Activated naive CD4-positive, alpha-beta T cell treated with Interleukin-2 at 50 U/mL for 16 hours (primary cell): ENCODE results near the gene TXNL1.
"Not testable (repeated sequence)": the region's sequence is repeated elsewhere in the genome, so short reads cannot be mapped to it uniquely, and the experiment has no call there.

ENCODE experiments used
- DNase-seq: peaks from one replicate; pipeline ENCODE4 v3.0.0-alpha.2; 2020

Gene TXNL1

GRCh38 chr18:56638232-56639103 is at the start of gene TXNL1:
Gene TXNL1 (minus strand): TSS chr18:56638592. CDS start chr18:56638440, 152 bp downstream.
- DNase-seq: peak; percentile 100

DNA sequence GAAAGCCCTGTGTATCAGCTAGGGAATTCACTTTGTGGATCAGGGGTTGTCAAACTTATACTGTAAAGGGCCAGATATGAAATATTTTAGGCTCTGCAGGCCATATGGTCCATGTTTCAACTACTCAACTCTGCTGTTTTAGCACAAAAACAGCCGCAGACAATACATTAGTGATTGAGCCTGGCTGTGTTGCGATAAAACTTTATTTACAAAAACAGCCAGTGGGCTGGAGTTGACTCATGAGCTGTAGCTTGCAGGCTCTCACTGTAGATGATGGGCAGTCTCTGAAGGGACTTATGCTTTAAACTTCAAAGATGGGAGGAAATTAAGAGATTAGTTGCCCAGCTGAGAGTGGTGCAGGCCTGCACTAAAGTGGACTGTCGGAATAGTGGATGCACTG is 45.9 kb upstream of the TXNL1 start:
- no peak for DNase-seq

DNA sequence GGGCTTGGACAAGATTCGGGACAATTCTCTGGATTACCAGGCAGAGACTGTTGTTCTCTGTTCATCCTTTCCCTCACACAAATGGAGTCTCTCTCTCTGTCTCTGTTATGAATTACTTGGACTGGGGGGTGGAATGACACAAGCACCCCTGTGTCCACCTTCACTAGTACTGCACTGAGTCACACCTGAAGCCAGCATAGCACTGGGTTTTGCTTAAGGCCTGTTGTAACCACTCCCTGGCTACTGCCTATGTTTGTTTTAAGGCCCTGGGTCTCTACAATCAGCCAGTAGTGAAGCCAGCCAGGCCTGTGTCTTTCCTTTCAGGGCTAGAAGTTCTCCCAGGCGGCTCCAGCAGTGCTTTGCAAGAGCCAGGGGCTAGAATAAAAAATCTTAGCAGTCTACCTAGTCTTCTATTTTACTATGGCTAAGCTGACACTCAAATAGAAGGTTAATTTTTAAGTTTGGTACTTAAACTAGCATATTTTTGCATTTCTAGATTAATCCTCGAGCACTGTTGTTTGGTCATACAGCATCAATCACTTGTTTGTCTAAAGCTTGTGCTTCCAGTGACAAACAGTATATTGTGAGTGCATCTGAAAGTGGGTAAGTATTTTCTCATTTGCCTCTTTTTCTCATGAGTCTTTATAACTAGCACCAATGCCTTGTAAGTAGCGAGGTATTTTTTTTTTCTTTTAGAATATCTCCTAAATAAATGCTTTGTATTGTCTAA is 40.6 kb upstream of the TXNL1 start:
- no peak for DNase-seq

- DNase-seq: no peak
Measured at GRCh38 chr18:56676639-56677038, 38.2 kb upstream of the TXNL1 start.

DNA sequence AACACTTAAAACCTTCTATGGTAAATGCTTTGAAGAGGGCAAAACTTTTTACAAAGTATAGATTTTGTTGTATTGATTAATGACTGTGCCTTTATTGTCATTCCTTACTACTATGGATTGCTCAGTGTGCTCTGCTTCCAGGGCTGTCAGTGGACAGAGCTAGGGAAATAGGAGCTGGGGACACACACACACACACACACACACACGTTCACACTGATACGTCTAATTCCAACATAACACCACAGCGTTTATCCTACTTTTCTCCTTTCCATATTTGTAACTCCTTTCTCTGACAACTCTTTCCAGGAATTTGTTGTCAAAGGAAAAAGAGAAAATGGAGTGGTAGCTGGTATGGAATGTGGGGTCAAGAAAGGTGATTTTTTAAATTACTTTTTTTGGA is 34.6 kb upstream of the TXNL1 start:
- no peak for DNase-seq

GRCh38 chr18:56672391-56672790 is 34.0 kb upstream of the TXNL1 start:
- no peak for DNase-seq

GRCh38 chr18:56662902-56663301 is 24.5 kb upstream of the TXNL1 start:
- no peak for DNase-seq

GRCh38 chr18:56662502-56662901 is 24.1 kb upstream of the TXNL1 start:
- DNase-seq: no peak

- no peak for DNase-seq
Measured at GRCh38 chr18:56662063-56662408, 23.6 kb upstream of the TXNL1 start.

DNA sequence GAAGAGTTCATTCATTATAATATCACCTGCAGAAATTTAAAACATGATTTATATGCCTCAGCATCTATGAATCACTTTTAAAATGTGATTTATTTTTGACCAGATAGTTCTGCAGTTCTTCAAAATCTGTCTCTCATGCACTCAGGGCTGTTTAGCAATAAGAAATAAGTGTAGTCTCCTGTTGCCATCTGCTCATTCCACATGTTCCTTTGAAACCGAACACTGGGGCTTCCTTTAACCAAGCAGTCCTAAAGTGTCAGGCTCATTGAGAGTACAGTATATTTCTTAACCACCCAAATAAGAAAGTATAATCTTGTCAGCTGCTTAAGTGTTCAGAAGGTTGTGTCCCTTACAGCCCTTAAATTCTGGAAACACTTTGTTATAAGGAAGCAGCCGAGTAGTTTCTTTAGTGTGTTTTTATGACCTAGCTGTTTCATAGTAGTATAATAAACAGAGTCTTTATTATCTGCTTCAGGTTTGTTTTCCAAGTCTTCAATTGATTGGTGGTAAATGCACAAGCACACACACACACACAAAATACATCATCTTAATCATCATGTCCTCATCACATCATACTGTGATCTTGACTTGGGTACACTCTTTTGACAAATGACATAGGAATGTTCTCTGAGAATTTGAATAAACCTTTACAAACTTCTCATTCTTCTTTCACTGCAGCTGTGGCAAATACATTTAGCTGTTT is 23.1 kb upstream of the TXNL1 start:
- DNase-seq: no peak

GRCh38 chr18:56660655-56661054 is 22.3 kb upstream of the TXNL1 start:
- DNase-seq: no peak

DNA sequence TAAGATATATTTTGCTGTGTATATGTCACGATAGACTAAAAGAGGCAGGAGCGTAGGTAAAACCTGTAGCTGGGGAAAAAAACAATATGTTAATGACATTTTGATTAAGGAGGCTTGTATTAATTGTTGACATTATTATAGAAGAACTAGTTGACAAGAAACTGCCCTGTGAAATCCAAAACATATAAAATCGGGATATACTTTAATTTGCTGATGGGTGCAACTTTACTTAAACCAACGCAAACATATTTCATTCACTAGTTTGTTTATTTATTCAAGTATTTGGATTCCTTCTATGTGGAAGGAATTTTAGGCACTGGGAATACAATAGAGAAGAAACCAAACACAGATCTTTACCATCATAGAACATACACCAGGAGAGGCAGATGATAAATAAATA is 20.7 kb upstream of the TXNL1 start:
- no peak for DNase-seq

- DNase-seq: no peak
Measured at GRCh38 chr18:56658261-56658660, 19.9 kb upstream of the TXNL1 start.

DNA sequence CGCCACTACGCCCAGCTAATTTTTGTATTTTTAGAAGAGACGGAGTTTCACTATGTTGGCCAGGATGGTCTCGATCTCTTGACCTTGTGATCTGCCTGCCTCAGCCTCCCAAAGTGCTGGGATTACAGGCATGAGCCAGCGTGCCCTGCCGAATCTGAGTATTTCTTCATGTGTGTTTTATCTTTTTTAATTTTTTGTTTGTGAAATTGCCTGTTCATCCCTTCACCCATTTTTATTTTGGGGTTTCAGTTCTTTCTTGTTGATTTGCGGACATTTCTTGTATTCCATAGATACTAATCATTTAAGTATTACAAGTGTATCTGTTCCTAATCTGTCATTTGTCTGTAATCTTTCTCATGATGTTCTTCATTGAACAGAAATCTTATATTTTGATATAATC is 15.9 kb upstream of the TXNL1 start:
- DNase-seq: not testable (repeated sequence)

- DNase-seq: no peak
Measured at GRCh38 chr18:56652802-56653201, 14.4 kb upstream of the TXNL1 start.

- no peak for DNase-seq
Measured at GRCh38 chr18:56651771-56652092, 13.3 kb upstream of the TXNL1 start.

DNA sequence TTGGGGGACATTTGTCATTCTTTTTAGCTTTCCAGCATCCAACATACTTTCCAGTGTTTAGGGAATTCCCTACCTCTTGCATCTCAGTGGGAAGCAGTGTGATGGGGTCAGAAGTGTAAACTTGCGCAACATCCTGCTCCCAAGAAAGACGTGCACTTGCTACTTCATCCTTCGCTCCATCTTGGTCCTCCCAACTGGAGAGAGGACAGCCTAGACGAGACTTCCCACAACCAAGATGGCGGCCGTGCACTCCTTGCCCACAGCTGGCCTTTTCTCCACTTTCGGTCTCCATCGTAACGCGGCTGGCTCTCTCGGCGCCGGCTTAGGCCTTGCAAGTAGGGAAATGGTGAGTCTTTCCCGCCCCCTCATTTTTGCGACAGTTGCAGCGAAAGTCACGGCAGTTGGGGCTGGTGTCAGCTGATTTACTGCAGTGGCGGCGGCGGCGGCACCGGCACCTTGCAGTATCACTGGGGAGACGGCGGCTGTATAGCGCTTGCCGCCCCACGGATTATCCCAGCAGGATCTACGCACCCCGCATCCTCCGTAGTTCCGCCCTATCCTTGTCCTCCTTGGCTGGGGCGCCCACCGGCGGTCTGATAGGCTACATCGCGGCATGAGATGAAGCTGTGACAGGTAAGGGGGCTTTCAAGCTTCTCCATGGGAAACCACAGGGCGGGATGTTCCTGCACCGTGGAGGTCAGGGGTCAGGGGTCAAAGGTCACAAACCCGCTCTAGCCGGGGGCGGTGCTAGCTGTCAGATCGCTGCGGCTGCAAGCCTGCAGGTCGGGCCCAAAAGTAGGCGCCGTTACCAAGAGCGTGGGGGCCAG is 12.8 kb upstream of the TXNL1 start, which contains the start of gene WDR7:
Gene WDR7 (plus strand): TSS at position 416 of the 827 bp plus-strand sequence. CDS start 21,157 bp downstream, outside the sequence.
- DNase-seq: peak; percentile 96

DNA sequence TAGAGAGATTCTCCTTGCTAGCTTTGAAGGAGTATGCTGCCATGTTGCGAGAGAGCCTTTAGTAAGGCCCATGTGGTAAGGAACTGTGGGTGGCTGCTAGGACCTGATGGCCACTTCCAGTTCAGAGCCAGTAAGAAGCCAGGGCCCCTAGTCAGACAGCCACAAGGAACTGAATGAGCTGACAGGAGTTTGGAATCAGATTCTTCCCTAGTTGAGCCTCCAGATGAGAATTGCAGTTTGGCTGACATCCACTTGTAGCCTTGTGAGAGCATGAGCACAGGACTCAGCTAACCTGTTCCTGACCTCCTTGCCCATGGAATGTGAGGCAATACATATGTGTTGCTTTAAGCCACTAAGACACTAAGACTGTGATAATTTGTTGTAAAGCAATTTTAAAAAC is 11.6 kb upstream of the TXNL1 start:
- DNase-seq: no peak

GRCh38 chr18:56647951-56648893 is 9.8 kb upstream of the TXNL1 start:
- DNase-seq: no peak

DNA sequence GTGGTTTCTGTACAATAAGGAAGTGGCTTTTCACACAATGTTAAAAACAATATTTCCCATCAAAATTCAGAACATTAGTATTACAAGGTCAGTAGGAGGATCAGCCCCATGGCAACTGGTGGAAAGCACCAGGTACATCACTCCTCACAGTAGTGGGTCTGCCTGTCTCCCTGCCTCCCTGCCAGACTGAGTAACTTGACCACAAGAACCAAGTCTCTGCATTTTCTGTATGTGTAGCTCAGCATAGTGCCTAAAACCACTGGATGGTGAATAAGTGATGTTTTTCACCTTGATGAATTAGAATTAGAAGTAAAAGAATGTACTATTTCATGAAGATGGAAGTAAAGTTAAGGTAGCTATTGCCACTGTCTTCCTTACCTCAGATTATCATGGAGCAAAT is 8.7 kb upstream of the TXNL1 start:
- DNase-seq: peak; percentile 10

- no peak for DNase-seq
Measured at GRCh38 chr18:56645415-56646016, 7.1 kb upstream of the TXNL1 start.
